IMR-90 (cell line): ENCODE measurements around the gene OGFOD1. TPM values are rescaled to one million over a fixed set of nuclear protein-coding genes. Genes with fewer than 3 reads are reported as not detected.

Experiments used
- ATAC-seq: fragments of 200-7000 bp; cut with Tn5 transposase; 2 replicates; pipeline ENCODE4 v1.9.1; 2020; ENCODE audit warnings: low read depth, mild to moderate bottlenecking, moderate library complexity
- BruUV-seq: library from RNA; stranded (reverse); fragments of 400-500 nt; replicated peaks from 2 replicates; lab custom pipeline; 2021; lab: Mats Ljungman, UMichigan
- CTCF ChIA-PET: fragments of 300-600 bp; formaldehyde crosslinking; extraction: SDS; loops from one replicate; lab custom pipeline; 2021; ENCODE audit warnings: antibody characterized with exemption; lab: Yijun Ruan, JAX
- POLR2A ChIA-PET: fragments of 300-600 bp; sonication (Branson Sonifier 250); formaldehyde crosslinking; loops from one replicate; lab custom pipeline; 2022; ENCODE audit warnings: antibody characterized with exemption; ENCODE audit not compliant: unreplicated experiment; lab: Charles Lee
- DNase-seq: peaks from one replicate; pipeline ENCODE4 v3.0.0; 2013
- H2AFZ ChIP-seq: replicated peaks from 2 replicates; pipeline ENCODE3; 2013; ENCODE audit warnings: low read length, mild to moderate bottlenecking; ENCODE audit not compliant: poor library complexity
- H2AK5ac ChIP-seq: 2 replicates; pipeline ENCODE4 v1.6.1; 2013; ENCODE audit warnings: low read depth, low read length, inconsistent platforms
- H2AK9ac ChIP-seq: replicated peaks from 2 replicates; pipeline ENCODE3; 2013; ENCODE audit warnings: mild to moderate bottlenecking, low read depth, low read length, moderate library complexity; ENCODE audit not compliant: poor library complexity
- H2BK120ac ChIP-seq: 2 replicates; pipeline ENCODE4 v1.6.1; 2013; ENCODE audit warnings: low read depth, low read length, inconsistent platforms
- H2BK15ac ChIP-seq: 3 replicates; pipeline ENCODE4 v1.6.1; 2013; ENCODE audit warnings: low read depth, low read length, inconsistent platforms
- H2BK20ac ChIP-seq: 2 replicates; pipeline ENCODE4 v1.6.1; 2013; ENCODE audit warnings: low read depth, mild to moderate bottlenecking, inconsistent platforms, low read length, moderate library complexity
- H2BK5ac ChIP-seq: 2 replicates; pipeline ENCODE4 v1.6.1; 2013; ENCODE audit warnings: mild to moderate bottlenecking, low read depth, low read length, inconsistent platforms; ENCODE audit not compliant: poor library complexity, severe bottlenecking
- H3K14ac ChIP-seq: replicated peaks from 2 replicates; pipeline ENCODE4 v1.6.1; 2013; ENCODE audit warnings: low read depth, low read length, inconsistent platforms
- H3K18ac ChIP-seq: 2 replicates; pipeline ENCODE4 v1.6.1; 2013; ENCODE audit warnings: low read depth, low read length, control low read depth
- H3K23ac ChIP-seq: 2 replicates; pipeline ENCODE4 v1.6.1; 2013; ENCODE audit warnings: low read depth, low read length, inconsistent platforms
- H3K27ac ChIP-seq: 2 replicates; pipeline ENCODE4 v1.5.1; 2013; ENCODE audit warnings: mild to moderate bottlenecking, control low read depth, low read length; ENCODE audit not compliant: insufficient read depth
- H3K27me3 ChIP-seq: 2 replicates; pipeline ENCODE4 v1.6.1; 2013; ENCODE audit warnings: low read length; ENCODE audit not compliant: control insufficient read depth, insufficient read depth
- H3K36me3 ChIP-seq: 2 replicates; pipeline ENCODE4 v1.6.1; 2013; ENCODE audit warnings: low read length, mixed read lengths; ENCODE audit not compliant: control insufficient read depth, insufficient read depth
- H3K4ac ChIP-seq: 2 replicates; pipeline ENCODE4 v1.6.1; 2013; ENCODE audit warnings: low read depth, low read length, inconsistent platforms
- H3K4me1 ChIP-seq: 2 replicates; pipeline ENCODE4 v1.6.1; 2013; ENCODE audit warnings: low read length, mixed read lengths; ENCODE audit not compliant: control insufficient read depth, insufficient read depth
- H3K4me2 ChIP-seq: 2 replicates; pipeline ENCODE4 v1.6.1; 2013; ENCODE audit warnings: low read depth, mild to moderate bottlenecking, control low read depth, low read length, moderate library complexity
- H3K4me3 ChIP-seq: 2 replicates; pipeline ENCODE4 v1.5.1; 2013; ENCODE audit warnings: low read depth, mild to moderate bottlenecking, control low read depth, low read length, moderate library complexity; ENCODE audit not compliant: insufficient read depth
- H3K56ac ChIP-seq: 2 replicates; pipeline ENCODE4 v1.6.1; 2013; ENCODE audit warnings: low read length, inconsistent platforms; ENCODE audit not compliant: insufficient read depth; ENCODE audit errors: extremely low read depth
- H3K79me1 ChIP-seq, 2 experiments: 2 replicates each; pipeline ENCODE4 v1.6.1; 2013; ENCODE audit warnings: low read length in 2 of 2, inconsistent platforms in 1 of 2, low read depth in 1 of 2
- H3K9ac ChIP-seq: 2 replicates; pipeline ENCODE4 v1.6.1; 2013; ENCODE audit warnings: low read depth, low read length, control low read depth
- H3K9me1 ChIP-seq: 2 replicates; pipeline ENCODE4 v1.6.1; 2013; ENCODE audit warnings: low read length, inconsistent platforms; ENCODE audit not compliant: insufficient read depth
- H3K9me3 ChIP-seq: 2 replicates; pipeline ENCODE4 v1.6.1; 2013; ENCODE audit warnings: low read length; ENCODE audit not compliant: control insufficient read depth, insufficient read depth
- H4K20me1 ChIP-seq: 2 replicates; pipeline ENCODE4 v1.6.1; 2013; ENCODE audit warnings: low read length, inconsistent platforms; ENCODE audit not compliant: insufficient read depth
- H4K5ac ChIP-seq: 2 replicates; pipeline ENCODE4 v1.6.1; 2013; ENCODE audit warnings: mild to moderate bottlenecking, low read depth, low read length, control low read depth
- H4K8ac ChIP-seq, 2 experiments: 2 replicates each; pipeline ENCODE4 v1.6.1; 2013; ENCODE audit warnings: low read depth in 2 of 2, low read length in 2 of 2, control low read depth in 1 of 2, inconsistent platforms in 1 of 2
- H4K91ac ChIP-seq: 2 replicates; pipeline ENCODE4 v1.6.1; 2013; ENCODE audit warnings: low read depth, low read length, inconsistent platforms; ENCODE audit not compliant: insufficient read depth
- CEBPB ChIP-seq: IDR thresholded peaks from 2 replicates; pipeline ENCODE4 v1.6.1; 2012; ENCODE audit warnings: low read depth, low read length, improper control_type of control experiment
- WGBS, 2 experiments: methylation state at CpG; one replicate each; pipeline versions ENCODE4 v1.1.5 to v1.1.7; 2013; ENCODE audit warnings: missing lambda C conversion rate in 2 of 2; ENCODE audit not compliant: insufficient read length in 1 of 2; ENCODE audit errors: extremely low coverage in 2 of 2; 5-methylcytosine and 5-hydroxymethylcytosine counted together
- dilution Hi-C: fragments of 300-500 bp; cut with HindIII; formaldehyde crosslinking; loops from one replicate; pipeline ENCODE4 v1.14.3; 2018; ENCODE audit warnings: low sequenced_read_pairs; ENCODE audit not compliant: unreplicated experiment
- in situ Hi-C: fragments of 300-500 bp; cut with MboI; formaldehyde crosslinking; loops from 3 replicates; pipeline ENCODE4 v1.14.3; 2019; ENCODE audit warnings: low sequenced_read_pairs, inconsistent platforms, mixed read lengths
- intact Hi-C: fragments of 100-400 bp; cut with micrococcal nuclease; formaldehyde crosslinking; loops from 2 replicates; pipeline ENCODE4 v1.10.0; 2022
- polyA plus RNA-seq, 3 experiments: library from polyadenylated mRNA; depleted of rRNA; stranded (reverse); fragments of >200 nt; gene quantifications; 2 replicates each; pipeline ENCODE4 v1.2.3, GENCODE V29; 2012; ENCODE audit warnings: low replicate concordance in 1 of 3
- total RNA-seq: library from RNA; depleted of rRNA; stranded (reverse); fragments of >200 nt; gene quantifications from 2 replicates; pipeline ENCODE4 v1.2.3, GENCODE V29; 2012

The OGFOD1 gene
- total and polyA plus RNA-seq, 2 of the 4 experiments (the other 2 are of a cell fraction): 43.5 to 103 TPM

DNA sequence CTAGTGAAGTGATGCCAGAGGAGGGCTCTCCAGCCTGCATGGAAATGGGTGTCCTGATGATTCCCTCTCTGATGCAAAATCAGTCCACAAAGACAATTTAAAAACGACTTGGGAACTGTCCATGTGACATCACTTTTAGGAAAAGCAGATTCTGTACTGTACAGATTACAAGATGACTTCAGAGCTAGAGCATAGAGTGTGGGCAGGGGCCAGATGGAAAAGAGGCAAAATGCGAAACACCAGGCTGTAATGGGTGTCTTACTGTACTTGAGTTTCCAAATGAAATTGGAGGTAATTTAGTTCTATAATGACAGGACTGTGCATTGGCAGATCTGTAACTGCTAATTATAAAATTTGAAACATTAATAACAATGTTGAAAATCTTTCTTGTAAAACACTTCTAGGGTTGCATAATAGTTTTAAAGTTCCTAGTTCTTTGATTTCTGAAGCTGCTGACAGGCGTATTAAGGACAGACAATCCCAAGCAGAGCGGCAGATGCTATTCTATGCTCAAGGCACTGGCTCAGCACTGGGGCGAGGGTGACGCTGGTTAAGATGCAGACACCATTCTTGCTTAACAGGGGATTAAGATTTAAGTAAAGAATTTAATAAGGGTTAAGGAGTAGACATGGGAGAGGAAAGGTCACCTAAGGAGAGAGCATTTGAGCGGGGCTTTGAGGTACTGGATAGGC is 29.6 kb downstream of the OGFOD1 start:
- H3K23ac ChIP-seq: no peak overlapping the region
- H3K4me1 ChIP-seq: peaks cover 1% of the 10 kb centered on the region; the same call in 1 of the 2 replicates
- H3K79me1 ChIP-seq: peaks cover 4 to 13% of the 10 kb centered on the region in 2 experiments; a peak in 3 of 4 replicates
- H4K5ac ChIP-seq: no peak overlapping the region
- H2BK15ac ChIP-seq: no peak overlapping the region
- no peak overlapping the region for H3K14ac ChIP-seq
- H3K4ac ChIP-seq: no peak overlapping the region
- WGBS, 2 experiments: 92% methylated on average over 4 of the region's 7 CpGs; no CpG with 5 or more reads in 1 of the 2 experiments
- no peak overlapping the region for H4K91ac ChIP-seq
- peaks cover 25% of the 10 kb centered on the region for H3K36me3 ChIP-seq
- no peak overlapping the region for H3K9ac ChIP-seq
- no peak overlapping the region for H2BK20ac ChIP-seq
- no peak overlapping the region for H2BK5ac ChIP-seq
- H3K4me2 ChIP-seq: no peak overlapping the region
- H3K27me3 ChIP-seq: no peaks in the 10 kb centered on the region
- peak; percentile 2 for DNase-seq
- ChIA-PET CTCF (no interaction called here), POLR2A (interaction anchor here (0.7 kb wide), 1 partner anchor 266 kb away, joined by 5 read pairs; no protein-coding TSS in a partner anchor)
- no peak overlapping the region for H3K56ac ChIP-seq
- H4K8ac ChIP-seq: no peak overlapping the region
- no peak overlapping the region for H3K27ac ChIP-seq
- H2AFZ ChIP-seq: no peak overlapping the region
- H3K18ac ChIP-seq: no peak overlapping the region
- H2AK5ac ChIP-seq: no peak overlapping the region
- no peak overlapping the region for H3K4me3 ChIP-seq
- intact Hi-C loops: no loop called here
- H2BK120ac ChIP-seq: no peak overlapping the region
- no peak overlapping the region for H2AK9ac ChIP-seq
- BruUV-seq: no TSS peak
- no peak for TF ChIP-seq CEBPB
- no peaks in the 10 kb centered on the region for H3K9me1 ChIP-seq
- H3K9me3 ChIP-seq: no peaks in the 10 kb centered on the region
- ATAC-seq: no peak
- in situ Hi-C loops: loop anchor here (10.0 kb wide), 2 partner anchors 64 to 214 kb away; no protein-coding TSS in a partner anchor
- H4K20me1 ChIP-seq: no peaks in the 10 kb centered on the region
- dilution Hi-C loops: no loop called here
